GM21447 (cell line): Measurements from ENCODE around the gene TMIGD3.

ENCODE experiments used
- ATAC-seq: cut with Tn5 transposase; IDR thresholded peaks from one replicate; pipeline ENCODE4 v1.9.1; 2021; ENCODE audit not compliant: unreplicated experiment

Gene TMIGD3

DNA sequence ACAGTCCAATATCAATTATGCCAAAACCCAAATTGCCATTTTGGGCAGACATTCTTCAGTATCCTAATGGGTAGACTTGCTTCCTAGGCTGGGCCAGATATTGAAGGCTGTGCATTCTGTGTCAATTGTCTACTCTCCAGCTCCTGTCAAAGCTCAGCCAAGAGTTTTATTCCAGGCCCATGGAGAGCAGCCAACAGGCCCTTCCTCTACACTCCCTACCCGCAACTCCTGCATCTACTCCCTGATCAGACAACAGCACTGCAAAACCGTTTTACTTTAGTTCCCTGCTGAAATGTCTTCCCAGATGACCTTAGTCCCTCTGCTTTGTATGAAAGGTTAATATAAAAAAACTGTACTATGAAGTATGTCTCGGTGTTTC lies 6.6 kb upstream of the TMIGD3 start:
- ATAC-seq: no peak

DNA sequence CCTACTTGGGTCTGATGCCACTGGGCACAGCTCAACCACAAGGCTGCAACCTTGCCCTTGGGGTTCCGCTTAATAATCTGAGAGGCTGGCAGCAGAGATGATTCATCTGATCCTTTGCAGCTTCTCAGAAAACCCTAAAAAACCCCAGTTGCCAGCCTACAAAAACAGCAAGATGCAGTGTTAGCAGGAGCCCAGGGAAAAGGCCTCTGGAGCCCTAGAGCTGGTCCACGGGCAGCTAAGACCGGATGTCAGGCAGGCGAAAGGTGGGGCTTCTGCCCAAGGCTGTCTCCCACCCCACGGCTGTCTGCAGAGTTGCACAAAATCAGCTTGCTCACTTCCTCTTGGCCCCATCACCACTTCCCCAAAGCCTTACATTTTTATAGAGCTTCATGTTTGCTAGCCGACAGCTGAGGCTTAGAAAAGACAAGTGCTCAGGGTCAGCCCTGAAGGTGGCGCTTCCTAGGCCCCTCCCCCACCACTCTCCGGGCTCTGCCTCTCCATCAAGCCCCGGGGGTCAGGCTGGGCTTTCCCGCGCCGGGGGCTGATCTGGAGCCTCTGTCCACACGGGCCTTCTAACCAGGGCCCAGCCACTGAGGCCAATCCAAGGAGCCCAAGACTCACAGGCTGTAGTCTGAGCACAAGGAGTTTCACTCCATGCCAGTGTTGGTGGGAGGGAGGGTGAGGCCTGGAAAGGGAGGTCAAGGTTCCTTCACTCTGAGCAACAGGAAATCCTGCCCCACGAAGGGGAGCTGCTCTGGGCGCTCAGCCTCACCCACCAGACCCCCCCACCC lies 4.2 kb upstream of the TMIGD3 start:
- ATAC-seq: peak; percentile 49

DNA sequence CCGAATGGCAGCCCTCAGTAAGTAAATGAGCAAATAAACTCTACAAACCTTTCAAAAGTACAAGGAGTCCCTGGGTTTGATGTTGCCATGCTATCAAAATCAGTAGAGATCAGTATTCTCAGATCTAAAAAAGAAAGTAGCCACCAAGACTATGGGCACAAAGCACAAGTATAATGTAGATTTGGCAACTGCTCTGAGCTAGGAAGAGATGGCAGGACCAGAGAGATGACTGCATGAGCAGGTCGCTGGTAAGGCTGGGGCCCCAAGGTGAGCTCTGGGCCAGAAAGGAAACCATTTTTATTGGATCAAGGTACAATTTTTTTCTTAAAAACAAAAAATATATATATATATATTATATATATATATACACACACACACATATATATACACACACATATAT lies 3.1 kb upstream of the TMIGD3 start:
- no peak for ATAC-seq

DNA sequence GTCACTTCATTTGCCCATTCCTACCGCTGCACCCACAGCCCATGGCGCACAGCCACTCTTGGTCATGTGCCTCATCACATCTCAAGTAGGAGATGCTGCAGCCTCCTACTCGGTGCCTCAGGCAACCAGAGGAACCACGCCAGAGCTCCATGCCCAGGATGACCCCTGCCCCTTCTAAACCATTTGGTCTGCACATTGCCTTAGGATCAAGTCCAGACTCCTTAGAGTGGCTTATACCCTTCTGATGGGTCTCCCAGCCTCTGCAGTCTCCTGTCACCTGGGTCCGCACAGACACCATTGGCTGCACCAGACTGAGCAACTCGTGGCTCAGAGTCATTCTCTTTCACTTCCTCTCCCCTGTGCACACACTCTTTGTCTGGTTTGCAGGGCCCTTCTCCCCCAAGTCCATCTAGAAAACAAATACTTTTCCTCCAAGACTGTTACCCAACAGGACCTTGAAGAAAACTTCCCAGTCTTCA lies 2.2 kb upstream of the TMIGD3 start:
- ATAC-seq: peak; percentile 59

DNA sequence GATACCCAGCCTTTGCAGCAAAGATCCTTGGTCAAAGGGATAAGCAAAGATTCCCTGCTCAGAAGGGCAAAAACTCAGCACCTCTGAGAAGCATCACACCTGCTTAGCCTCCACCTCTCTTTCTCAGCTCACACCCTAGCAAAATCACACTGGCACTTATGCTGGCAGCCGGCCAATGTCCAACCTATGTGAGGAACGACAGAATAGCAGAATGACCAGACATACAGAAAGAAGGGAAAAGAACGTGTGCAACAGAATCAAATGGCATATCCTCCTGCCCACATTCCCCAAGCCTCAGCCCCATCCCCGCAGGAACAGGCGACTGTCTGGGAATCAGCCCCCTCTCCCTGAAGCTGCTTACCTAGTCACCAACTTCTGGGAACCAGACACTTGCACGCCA lies 664 bp upstream of the TMIGD3 start:
- ATAC-seq: no peak

DNA sequence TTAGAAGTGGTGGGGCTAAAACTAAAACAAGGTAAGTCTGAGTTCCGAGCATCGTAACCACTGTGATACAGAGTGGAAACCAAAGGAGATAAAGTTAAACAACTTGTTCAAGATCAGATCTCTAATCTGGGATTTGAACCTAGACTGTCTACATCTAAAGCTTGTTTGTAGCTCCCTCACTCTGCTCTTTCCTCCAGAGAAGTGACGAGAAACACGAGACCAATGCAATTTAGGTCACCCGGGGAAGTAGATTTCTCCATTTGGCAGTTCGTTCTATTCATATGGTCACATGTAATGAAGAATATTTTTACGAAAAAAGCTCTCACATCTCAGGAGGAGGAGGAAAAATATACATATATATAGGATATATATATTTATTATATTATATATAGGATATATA lies 1.8 kb downstream of the TMIGD3 start:
- ATAC-seq: no peak

DNA sequence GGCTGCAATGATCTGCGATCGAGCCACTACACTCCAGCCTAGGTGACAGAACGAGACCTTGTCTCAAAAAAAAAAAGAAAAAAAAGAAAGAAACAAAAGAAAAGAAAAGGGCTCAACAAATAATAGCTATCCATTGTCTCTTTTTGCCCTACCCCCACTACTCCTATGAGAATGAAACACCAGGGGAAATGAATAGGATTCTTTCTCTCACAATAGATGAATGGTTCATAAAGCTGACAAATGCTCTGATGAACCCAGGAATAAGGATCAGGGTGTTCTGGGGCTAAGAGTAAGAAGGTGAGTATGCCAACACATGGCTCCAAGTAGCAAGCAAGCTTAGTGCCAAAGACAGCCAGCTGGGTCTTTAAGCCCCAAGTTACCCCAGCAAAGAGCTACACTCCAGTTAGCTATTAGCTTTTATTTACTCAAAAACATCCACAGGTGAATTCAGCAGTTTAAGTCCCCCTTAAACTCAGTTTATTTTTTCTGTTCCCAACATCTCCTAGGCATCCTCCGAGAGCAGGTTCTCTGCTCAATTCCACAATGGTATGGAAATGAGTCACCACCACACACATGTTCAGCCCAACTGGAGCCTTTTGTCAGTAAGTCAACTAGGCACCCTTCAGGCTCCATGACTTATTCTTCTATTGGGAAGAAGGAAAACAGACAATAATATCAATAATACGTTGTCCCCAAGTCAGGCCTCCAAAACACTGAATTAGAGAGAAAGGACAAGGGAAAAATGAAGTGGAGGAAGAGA lies 4.2 kb downstream of the TMIGD3 start:
- no peak for ATAC-seq

DNA sequence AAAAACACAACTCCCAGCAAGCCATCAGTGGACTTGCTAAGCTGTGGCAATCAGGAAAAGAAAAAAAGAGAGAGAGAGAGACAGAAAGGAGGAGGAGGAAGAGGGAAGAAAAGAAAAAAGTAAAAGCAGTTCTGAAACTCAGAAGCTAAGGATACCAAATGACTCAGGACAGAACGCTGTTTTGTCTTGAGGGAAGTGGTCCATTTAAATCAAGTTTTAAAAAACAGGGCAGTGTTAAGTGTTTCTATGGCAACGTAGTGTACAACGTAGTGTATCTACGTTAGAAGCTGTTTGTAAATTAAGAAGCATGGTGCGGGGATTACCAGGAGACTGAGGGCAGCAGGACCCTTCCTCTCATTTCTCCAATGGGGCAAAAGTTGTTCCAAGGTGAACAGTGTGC lies 5.8 kb downstream of the TMIGD3 start:
- ATAC-seq: no peak

DNA sequence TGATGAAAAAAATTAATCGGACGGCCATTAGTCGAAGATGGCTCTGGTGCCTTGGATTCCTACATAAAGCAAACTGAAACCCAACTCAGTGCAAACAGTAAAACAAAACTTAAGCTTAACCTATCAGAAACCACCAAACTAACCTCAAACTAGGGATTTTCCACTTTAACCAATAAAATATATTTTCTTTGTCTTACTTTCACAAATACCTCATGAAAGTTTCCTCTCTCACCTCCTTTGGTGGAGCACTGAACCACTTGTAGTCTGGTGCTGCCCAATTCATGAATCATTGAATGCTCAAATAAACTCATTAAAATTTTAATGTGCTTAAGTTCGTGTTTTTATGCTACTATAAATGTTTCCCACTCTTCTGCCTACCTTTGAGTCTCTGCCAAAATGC lies 7.0 kb downstream of the TMIGD3 start:
- no peak for ATAC-seq

DNA sequence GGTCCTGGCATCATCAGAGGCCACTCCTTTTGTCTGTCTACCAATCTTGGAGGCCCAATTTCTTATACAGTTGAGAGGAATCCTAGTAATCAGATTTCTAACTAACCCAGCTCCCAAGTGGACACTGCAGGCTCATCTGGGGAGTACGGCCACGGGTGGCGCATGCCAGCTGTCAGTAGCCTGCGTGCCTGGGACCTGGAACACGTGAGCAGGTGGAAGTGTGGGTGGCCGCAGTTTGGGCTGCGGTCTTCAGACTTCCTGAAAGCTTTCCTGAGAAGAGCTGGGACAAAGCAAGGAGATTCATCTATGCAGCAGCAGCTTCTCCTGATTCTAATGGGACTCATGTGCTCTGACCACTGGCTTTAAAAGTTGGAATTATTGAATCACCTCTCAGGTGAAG lies 12.4 kb downstream of the TMIGD3 start:
- ATAC-seq: no peak

DNA sequence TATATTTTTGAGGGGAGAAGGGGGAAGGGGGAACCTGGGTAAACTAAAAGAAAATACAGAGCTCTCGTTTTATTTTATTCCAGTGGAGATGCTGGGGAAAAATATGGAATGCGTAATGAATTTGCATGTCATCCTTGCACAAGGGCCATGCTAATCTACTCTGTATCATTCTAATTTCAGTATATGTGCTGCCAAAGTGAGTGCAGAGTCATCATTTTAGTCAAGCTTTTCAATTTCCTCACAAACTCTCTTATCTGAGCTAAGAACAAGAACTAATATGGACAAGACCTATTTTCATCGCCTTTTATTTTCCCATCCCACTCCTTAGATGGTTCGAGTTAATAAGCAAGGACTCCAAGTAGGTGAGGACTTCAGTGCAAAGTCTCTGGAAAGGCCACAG lies 13.2 kb downstream of the TMIGD3 start:
- no peak for ATAC-seq

DNA sequence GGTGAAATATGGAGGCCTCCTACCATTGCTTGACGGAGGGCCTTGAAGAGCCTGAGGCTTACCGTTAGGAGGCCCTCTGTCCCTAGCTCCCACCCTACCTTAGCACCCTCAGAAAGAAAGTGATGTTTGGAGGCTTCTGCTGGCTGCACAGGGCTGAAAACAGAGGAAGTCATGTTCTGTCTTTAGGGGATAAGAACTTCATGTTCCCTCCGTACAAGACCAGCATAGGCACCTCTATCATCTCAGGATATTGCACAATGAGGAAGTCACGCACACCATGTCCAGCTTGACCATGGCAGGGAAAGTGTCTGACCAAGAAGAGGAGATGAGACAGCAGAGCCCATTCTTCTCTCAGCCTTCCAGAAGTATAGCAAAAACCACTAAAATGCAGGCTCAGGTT lies 13.8 kb downstream of the TMIGD3 start:
- ATAC-seq: no peak

DNA sequence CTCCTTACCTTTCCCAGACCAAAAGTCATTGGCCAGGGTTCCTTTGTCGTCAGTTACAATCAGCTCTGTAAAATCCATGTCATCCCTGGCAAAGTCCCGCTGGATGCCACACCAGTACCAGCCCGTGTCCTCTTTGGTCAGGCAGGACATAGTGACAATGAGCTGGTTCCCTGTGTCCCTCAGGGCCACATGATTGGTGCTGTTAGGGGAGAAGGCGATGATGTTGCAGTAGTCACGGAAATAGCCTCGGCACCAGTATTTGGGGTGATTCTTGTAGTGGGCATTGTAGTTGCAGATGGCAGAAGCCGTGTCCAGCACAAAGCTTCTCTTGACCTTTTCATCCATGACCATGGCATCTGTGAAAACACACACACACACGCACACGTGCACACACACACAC lies 14.8 kb downstream of the TMIGD3 start:
- no peak for ATAC-seq

DNA sequence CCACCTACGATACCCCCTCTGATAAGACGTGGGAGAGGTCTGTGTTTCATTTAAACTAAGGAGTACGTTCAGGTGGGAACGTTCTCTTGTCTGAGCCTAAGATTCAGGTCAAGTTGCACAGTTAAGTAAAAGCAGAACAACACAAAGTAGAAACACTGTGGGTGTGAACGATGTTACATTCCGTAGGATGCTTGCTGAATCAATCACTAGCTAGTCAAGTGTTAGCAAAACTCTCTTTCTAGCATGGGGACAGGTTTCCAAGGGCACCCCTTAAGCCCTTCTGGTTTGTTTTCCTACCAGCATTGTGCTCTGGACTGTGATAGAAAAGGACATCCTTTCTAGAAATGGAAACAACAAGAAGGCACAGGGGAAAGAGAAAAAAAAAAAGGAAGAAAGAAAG lies 16.3 kb downstream of the TMIGD3 start:
- ATAC-seq: no peak

DNA sequence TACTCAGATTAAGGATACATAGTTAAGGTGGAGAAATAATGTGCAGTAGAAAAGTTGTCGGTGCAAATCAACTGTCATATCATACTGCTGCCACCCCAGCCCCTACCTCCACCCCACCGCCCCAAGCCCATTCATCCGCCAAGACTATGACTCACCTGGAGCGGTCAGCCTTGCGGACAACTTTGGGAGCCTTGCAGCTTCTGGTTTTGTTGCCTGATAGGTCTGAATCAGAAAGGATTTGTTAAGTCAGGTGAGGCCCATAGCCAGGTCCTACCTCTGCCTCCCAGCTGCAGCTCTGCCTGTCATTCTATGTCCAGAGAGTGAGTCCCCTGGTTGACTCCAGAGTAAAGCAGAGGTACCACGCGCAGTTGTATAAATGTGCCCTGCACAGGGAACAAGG lies 17.0 kb downstream of the TMIGD3 start:
- no peak for ATAC-seq

DNA sequence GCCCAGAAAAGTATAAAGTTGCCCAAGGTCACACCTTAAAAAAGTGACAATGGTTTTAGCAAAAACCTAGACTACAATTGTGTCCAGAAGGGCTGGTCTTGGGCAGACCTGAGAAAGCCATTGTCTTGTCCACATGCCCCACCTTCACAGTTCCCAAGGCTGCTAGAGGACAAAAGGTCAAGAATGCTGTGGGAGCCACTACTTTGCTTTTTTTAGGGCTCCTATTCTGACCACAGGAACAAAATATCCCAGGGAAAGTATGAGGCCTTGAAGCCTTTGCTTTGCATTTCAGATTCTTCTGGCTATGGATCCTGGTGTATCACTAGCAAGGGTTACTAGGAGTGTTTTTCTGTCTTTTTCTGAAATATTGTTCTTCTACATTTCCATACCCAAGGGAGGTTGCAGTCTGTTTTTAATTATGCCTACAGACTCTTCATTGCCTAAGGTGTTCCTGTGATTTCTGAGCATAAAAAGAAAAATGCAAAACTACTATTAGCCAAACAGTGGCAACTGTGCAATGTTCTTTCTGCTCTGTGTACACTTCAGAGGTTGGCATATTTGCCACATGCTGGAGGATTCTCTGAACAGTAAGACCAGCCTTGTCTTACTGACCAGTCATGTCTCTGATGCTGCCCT lies 18.9 kb downstream of the TMIGD3 start:
- no peak for ATAC-seq

DNA sequence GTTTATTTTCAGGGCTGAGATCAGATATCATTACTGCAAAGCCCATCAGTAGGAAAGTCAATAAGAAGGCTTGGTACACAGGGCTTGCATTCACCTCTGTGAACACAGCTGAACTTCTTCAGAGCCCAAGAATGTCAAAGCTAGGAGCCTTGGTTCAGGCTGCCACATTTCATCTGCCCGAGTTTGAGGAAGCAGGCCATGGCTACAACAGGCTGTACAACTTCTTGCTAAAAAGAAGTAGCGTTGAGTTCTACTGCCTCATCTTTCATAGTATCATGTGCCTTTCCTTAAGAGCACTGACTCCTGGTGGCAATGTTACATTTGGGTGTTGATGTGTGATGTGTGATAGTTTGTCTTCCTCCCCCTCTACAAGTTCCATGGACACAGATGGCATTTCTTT lies 19.6 kb downstream of the TMIGD3 start:
- no peak for ATAC-seq

DNA sequence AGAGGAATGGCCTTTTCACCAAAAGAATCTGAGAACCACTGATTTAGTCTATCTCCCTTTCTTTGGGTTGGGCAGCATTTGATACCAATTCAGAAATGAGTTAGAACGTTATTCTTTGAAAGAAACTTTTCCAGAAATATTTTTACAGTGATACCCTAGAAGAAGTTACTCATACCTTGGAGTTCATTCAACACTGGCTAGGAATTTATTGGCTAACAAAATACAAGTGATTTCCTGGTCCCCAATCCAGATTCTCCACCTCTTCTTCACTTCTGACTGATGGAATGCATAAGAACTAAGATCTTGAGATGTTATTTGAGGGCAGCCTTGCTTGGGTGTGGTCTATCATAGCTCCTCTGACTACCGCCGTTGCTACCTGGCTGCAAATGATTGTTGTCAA lies 20.3 kb downstream of the TMIGD3 start:
- no peak for ATAC-seq

DNA sequence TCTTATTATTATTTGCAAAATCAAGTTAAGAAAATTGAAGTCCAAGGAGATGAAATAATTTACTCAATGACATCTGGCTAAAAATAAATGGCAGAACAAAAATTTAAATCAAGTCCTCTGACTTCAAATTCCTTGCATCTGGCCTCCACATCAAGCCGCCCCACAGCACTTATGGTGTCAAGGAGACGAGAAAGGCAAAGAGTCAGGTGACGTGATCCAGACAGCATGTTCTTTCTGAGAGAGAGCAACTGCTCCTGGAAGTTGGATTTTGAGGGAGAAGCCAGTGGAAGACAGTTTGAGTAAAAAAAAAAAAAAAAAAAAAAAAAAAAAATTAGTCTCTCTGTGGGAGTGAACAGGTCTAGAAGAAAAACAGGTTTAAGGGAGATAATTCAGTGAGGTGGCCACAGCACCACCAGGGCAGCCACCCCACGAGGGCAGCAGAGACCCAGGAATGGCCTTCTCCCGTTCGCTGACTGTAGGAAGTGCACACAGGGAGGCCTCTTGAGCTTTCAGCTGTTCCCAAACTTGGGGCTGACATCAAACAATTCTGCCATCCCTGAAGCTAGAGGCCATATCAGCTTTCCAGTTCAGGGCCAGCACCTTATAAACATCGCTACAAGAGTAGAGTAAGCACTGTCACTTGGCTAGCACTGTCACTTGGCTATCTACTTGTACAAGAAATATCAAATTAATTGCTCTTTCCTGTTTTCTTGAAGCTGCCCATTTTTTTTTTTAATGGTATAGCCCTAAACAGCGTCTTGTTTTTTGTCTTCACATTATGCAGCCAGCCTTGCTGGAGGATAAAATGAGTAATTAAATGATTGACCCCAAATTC lies 21.8 kb downstream of the TMIGD3 start:
- ATAC-seq: no peak

DNA sequence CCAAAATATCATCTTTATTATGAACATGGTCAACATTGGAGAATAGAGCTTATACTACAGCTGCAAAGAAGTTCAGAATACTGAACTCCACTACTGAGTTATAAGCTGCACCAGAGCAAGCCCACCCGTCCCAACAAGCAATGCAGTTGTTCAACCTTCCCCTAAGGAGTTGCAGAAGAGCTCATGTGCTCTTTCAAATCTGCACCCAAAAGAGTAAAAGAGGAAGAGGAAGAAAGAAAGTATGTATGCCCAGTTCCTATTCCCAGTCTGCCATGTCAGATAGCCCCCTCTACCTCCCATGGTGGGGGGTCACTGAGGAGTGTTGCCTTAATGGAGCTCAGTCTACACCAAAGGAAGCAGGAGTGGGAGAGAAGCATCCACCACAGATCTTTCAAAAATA lies 22.8 kb downstream of the TMIGD3 start:
- ATAC-seq: no peak

DNA sequence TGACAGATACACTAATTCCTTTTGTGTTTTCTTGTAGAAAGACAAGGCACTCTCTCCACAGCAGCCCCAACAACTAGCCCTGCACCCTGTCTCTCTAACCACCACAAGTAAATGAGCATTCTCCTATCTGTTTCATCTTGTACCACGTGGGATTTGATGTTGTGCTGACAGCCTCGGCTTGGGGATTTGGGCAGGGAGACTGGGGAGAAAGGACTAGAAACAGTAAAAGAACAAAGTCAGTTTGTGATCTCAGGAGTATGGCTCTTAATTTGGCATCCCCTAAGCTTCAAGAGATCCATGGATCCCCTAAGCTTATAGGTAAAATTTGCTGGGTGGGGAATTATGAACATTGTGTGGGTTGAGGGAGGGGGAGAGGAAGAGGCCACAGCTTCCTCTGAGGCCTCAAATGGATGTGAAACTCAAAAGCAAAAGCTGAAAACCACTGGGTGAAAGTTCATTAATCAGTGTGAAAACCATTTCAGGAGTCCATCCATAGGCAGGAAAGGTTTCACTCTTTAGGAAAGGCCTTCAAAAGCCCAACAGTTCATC lies 26.6 kb downstream of the TMIGD3 start:
- peak; percentile 77 for ATAC-seq
